Right lobe of liver (tissue), 6 donors: ENCODE results near the gene CCDC50. TPM values are rescaled to one million over a fixed set of nuclear protein-coding genes. Genes with fewer than 3 reads are reported as not detected.

Experiments used
- ATAC-seq, 4 donors: fragments of 200-7000 bp; cut with Tn5 transposase; one replicate each; pipeline ENCODE4 v1.9.1; 2020; ENCODE audit warnings: mild to moderate bottlenecking in 4 of 4, moderate library complexity in 4 of 4
- DNase-seq, 3 donors: peaks; one replicate each; pipeline ENCODE4 v3.0.0-alpha.2; 2020
- H3K27ac ChIP-seq, 3 donors: fragments of 200-600 bp; one replicate each; pipeline ENCODE4 v1.8.0; 2022
- H3K27me3 ChIP-seq, 2 donors: fragments of 200-600 bp; one replicate each; pipeline ENCODE4 v1.8.0; 2022
- H3K36me3 ChIP-seq, 4 donors: fragments of 200-600 bp; sonication (generic) in 1 of 4; one replicate each; pipeline versions ENCODE4 v1.5.1 to v1.8.0; 2017 to 2022; ENCODE audit warnings: control low read depth in 1 of 4
- H3K4me1 ChIP-seq, 4 donors: fragments of 200-600 bp; sonication (generic) in 1 of 4; one replicate each; pipeline versions ENCODE4 v1.5.1 to v1.8.0; 2017 to 2022; ENCODE audit warnings: control low read depth in 1 of 4
- H3K4me3 ChIP-seq, 3 donors: fragments of 200-600 bp; one replicate each; pipeline ENCODE4 v1.8.0; 2022
- H3K9me3 ChIP-seq, 4 donors: fragments of 200-600 bp; sonication (generic) in 1 of 4; one replicate each; pipeline versions ENCODE4 v1.5.1 to v1.8.0; 2017 to 2022; ENCODE audit warnings: control low read depth in 1 of 4
- POLR2A ChIP-seq: fragments of 450-650 bp; IDR thresholded peaks from one replicate; pipeline ENCODE4 v1.6.1; 2017; ENCODE audit warnings: antibody characterized with exemption, mild to moderate bottlenecking
- WGBS: methylation state at CpG from one replicate; pipeline ENCODE4 v1.1.6; 2018; ENCODE audit warnings: low coverage, low lambda C conversion rate; ENCODE audit not compliant: insufficient coverage; ENCODE audit errors: missing lambda C conversion rate; 5-methylcytosine and 5-hydroxymethylcytosine counted together
- intact Hi-C, 2 donors: fragments of 100-400 bp; cut with DNase I; formaldehyde crosslinking; loops; one replicate each; pipeline versions ENCODE4 v1.11.2 to v1.14.1; 2022
- total RNA-seq, 6 experiments: library from RNA; depleted of rRNA in 2 of 6; stranded (reverse); fragments of >200 nt in 2 of 6; fragmentation: NEBNext Ultra II Directional in 3 of 6; extraction: Animal tissue kit (Norgen Biotek cat#: 25700) in 3 of 6; gene quantifications; one replicate each; pipeline versions ENCODE4 v1.1.0 to v1.2.4, GENCODE V29; 2016 to 2023
- TF ChIP-seq, protein P1 (sequence below), 4 donors: fragments of 200-600 bp in 3 of 4; fragments of 450-650 bp in 1 of 4; IDR thresholded peaks; one replicate each; pipeline versions ENCODE4 v1.5.1 to v1.8.0; 2016 to 2022; ENCODE audit warnings: antibody characterized with exemption in 4 of 4, mild to moderate bottlenecking in 2 of 4
- donor health status: DM: no; HTN: yes; CAD: no.
- donor health status: DM: no; HTN: no; CAD: no.
- donor health status: DM: no; HTN: no; CAD: no.
- donor health status: DM: no; HTN: yes; CAD: no.
- donor health status: DM: no; HTN: yes; CAD: no.

CCDC50 gene
- total RNA-seq, 6 experiments from 2014 or later, result 36.1 to 96.3 (median 65.1) TPM

DNA sequence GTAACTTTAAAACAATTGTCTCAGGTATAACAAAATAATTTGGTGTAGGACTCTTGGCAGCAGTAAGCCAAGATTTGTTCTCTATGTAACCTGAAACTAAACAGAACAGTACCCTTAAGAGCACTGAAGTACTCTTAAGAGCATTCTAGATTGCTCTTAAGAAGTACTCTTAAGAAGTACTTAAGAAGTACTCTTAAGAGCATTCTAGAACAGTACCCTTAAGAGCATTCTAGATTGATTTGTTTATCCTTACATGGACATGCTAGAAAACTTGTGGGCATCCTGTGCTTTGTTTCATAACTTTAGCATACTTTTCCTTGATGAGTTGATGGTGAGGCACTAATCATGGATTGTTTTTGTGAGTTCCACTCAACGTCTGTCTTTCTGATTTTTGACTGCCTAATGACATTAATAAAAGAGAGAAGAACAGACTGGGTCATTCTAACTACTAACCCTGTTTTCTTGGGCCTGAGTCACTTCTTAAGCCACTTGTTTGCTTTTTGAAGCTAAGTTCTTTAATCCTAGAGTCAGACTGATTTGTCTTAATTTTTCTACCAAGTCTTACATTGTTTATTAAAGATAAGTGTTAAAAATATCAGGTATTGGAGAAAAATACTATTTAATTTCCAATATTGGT, 58.4 kb downstream of the CCDC50 start:
- no peaks in the 10 kb centered on the region for H3K4me1 ChIP-seq
- H3K9me3 ChIP-seq, result no peaks in the 10 kb centered on the region
- WGBS, result 54% methylated on average over 1 of the region's 1 CpG
- intact Hi-C loops, result no loop called here
- no peak for DNase-seq
- H3K36me3 ChIP-seq, result peaks cover 0 to 28% (median 3%) of the 10 kb centered on the region in 4 donors
- no peaks in the 10 kb centered on the region for H3K27me3 ChIP-seq
- no peak overlapping the region for H3K4me3 ChIP-seq
- TF ChIP-seq, protein P1, sequence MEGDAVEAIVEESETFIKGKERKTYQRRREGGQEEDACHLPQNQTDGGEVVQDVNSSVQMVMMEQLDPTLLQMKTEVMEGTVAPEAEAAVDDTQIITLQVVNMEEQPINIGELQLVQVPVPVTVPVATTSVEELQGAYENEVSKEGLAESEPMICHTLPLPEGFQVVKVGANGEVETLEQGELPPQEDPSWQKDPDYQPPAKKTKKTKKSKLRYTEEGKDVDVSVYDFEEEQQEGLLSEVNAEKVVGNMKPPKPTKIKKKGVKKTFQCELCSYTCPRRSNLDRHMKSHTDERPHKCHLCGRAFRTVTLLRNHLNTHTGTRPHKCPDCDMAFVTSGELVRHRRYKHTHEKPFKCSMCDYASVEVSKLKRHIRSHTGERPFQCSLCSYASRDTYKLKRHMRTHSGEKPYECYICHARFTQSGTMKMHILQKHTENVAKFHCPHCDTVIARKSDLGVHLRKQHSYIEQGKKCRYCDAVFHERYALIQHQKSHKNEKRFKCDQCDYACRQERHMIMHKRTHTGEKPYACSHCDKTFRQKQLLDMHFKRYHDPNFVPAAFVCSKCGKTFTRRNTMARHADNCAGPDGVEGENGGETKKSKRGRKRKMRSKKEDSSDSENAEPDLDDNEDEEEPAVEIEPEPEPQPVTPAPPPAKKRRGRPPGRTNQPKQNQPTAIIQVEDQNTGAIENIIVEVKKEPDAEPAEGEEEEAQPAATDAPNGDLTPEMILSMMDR (IDR thresholded peaks at IDR 0.05), result no peak
- TF ChIP-seq POLR2A, result no peak
- H3K27ac ChIP-seq, result no peak overlapping the region
- no peak for ATAC-seq

DNA sequence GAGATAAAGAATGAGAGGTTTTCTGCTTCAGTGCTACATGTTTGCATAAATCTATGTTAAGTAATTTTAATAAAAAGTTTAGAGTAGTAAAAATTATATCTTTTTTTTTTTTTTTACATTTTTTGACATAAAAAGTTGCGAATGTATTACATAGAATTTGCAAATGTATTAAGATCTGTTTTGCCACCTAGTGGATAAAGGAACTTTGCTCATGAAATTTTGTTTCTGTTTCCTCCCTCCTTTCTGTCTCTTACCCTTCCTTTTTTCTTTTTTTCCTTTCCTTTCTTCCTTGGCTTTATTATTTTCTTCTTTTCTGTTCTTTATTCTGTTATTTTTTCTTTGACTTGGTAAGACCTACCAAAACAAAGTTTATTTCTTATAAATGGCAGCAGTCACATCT, 59.6 kb downstream of the CCDC50 start:
- no peak overlapping the region for H3K27ac ChIP-seq
- TF ChIP-seq, protein P1 (IDR thresholded peaks at IDR 0.05), result peak; percentile 4 to 38 (median 31)
- no peak for TF ChIP-seq POLR2A
- ATAC-seq, result no peak
- peaks cover 0 to 17% (median 3%) of the 10 kb centered on the region in 4 donors for H3K36me3 ChIP-seq
- no peak overlapping the region for H3K4me3 ChIP-seq
- no peaks in the 10 kb centered on the region for H3K27me3 ChIP-seq
- no peaks in the 10 kb centered on the region for H3K4me1 ChIP-seq
- WGBS, result 33% methylated on average over 1 of the region's 1 CpG
- intact Hi-C loops, result no loop called here
- H3K9me3 ChIP-seq, result no peaks in the 10 kb centered on the region
- DNase-seq, result no peak

GRCh38 chr3:191390580-191390979, 61.4 kb downstream of the CCDC50 start:
- H3K9me3 ChIP-seq, result no peaks in the 10 kb centered on the region
- H3K27me3 ChIP-seq, result no peaks in the 10 kb centered on the region
- no peak overlapping the region for H3K27ac ChIP-seq
- WGBS, result 100% methylated on average over 3 of the region's 3 CpGs
- intact Hi-C loops, result no loop called here
- peak in 1 of 3 donors; percentile 51 for DNase-seq
- ATAC-seq, result peak in 1 of 4 donors; percentile 35
- TF ChIP-seq, protein P1 (IDR thresholded peaks at IDR 0.05), result no peak
- no peak for TF ChIP-seq POLR2A
- H3K4me1 ChIP-seq, result no peaks in the 10 kb centered on the region
- H3K4me3 ChIP-seq, result no peak overlapping the region
- H3K36me3 ChIP-seq, result peaks cover 0 to 17% (median 3%) of the 10 kb centered on the region in 4 donors

DNA sequence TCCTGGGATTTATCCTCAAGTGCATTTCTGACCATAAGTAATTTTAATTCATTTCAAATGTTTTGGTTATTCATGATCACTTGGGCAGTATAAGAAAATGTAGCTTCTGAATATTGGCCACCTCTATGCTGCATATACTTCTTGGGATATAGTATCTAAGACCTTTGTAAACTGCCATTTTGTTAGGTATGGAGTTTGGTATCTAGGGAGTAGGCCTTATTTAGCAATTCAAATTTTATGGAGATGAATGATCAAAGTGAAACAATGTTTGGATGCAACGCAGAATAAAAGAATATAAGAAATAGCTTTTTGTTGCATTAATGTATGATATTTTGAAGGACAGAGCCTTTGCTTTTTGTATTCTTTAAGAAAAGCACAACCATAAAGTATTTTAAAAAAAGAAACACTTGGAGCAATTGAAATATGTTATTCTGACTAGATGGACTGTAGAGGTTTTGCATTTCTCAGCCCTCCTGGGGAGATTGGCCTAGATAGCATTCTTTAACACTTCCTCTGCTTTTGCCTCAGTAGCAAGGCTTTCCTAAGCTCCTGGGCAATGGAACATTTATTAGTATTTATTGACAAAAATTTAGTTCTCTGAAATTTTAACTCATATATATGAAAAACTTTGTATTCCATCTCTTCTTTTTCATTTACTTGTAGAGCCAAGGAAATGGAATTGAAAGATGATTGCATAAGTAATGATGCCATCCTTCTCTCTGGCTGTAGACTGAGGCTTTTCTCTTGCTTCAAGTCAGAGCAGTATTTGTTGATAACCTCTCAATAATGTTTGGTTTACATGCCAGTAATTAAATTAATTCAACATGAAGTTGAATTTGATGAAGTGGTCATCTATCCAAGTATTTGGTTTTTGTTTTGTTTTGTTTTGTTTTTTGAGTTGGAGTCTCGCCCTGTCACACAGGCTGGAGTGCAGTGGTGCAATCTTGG, 62.9 kb downstream of the CCDC50 start:
- H3K27me3 ChIP-seq, result no peaks in the 10 kb centered on the region
- peaks cover 0 to 14% (median 4%) of the 10 kb centered on the region in 4 donors for H3K36me3 ChIP-seq
- ATAC-seq, result no peak
- no peaks in the 10 kb centered on the region for H3K4me1 ChIP-seq
- no peak overlapping the region for H3K27ac ChIP-seq
- no peak overlapping the region for H3K4me3 ChIP-seq
- TF ChIP-seq, protein P1 (IDR thresholded peaks at IDR 0.05), result no peak
- TF ChIP-seq POLR2A, result no peak
- no peak for DNase-seq
- 96% methylated on average over 2 of the region's 2 CpGs for WGBS
- H3K9me3 ChIP-seq, result no peaks in the 10 kb centered on the region
- intact Hi-C loops, result no loop called here
